T follicular helper cell (primary cell): Measurements from ENCODE around the gene UNC50.
"Not testable (repeated sequence)": the region's sequence is repeated elsewhere in the genome, so short reads cannot be mapped to it uniquely, and the experiment has no call there.

Source experiments
- DNase-seq: peaks from one replicate; pipeline ENCODE4 v3.0.0-alpha.2; 2020; ENCODE audit warnings: low read depth

The UNC50 gene

GRCh38 chr2:98608962-98609604 is 694 bp downstream of the UNC50 start:
- DNase-seq = no peak

- DNase-seq = no peak
These were observed 5.8 kb downstream of the UNC50 start for GRCh38 chr2:98614024-98614739.

- DNase-seq = no peak
These were observed 7.1 kb downstream of the UNC50 start for GRCh38 chr2:98615481-98615880.

GRCh38 chr2:98617149-98617548 is 8.8 kb downstream of the UNC50 start:
- no peak for DNase-seq

- DNase-seq = no peak
These were observed 15.3 kb downstream of the UNC50 start for GRCh38 chr2:98623657-98624056.

GRCh38 chr2:98632351-98632750 is 24.0 kb downstream of the UNC50 start:
- DNase-seq = no peak

GRCh38 chr2:98634406-98635092 is 26.2 kb downstream of the UNC50 start:
- peak; percentile 22 for DNase-seq

- peak; percentile 22 for DNase-seq
These were observed 29.2 kb downstream of the UNC50 start for GRCh38 chr2:98637401-98638147.

- no peak for DNase-seq
These were observed 35.2 kb downstream of the UNC50 start for GRCh38 chr2:98643496-98644100.

GRCh38 chr2:98647636-98648035 is 39.2 kb downstream of the UNC50 start:
- DNase-seq = no peak

- no peak for DNase-seq
These were observed 40.1 kb downstream of the UNC50 start for GRCh38 chr2:98648451-98648850.

- peak; percentile 74 for DNase-seq
These were observed 41.0 kb downstream of the UNC50 start for GRCh38 chr2:98649135-98649991.

- DNase-seq = no peak
These were observed 41.6 kb downstream of the UNC50 start for GRCh38 chr2:98649992-98650375.

GRCh38 chr2:98650998-98651397 is 42.6 kb downstream of the UNC50 start:
- no peak for DNase-seq

- DNase-seq = peak; percentile 44
These were observed 46.5 kb downstream of the UNC50 start for GRCh38 chr2:98654699-98655495.

GRCh38 chr2:98656800-98657199 is 48.4 kb downstream of the UNC50 start:
- DNase-seq = no peak

GRCh38 chr2:98658816-98659490 is 50.6 kb downstream of the UNC50 start:
- DNase-seq = no peak

- DNase-seq = not testable (repeated sequence)
These were observed 51.1 kb downstream of the UNC50 start for GRCh38 chr2:98659491-98659840.

GRCh38 chr2:98663511-98664090 is 55.2 kb downstream of the UNC50 start:
- no peak for DNase-seq
